Stimulated activated CD4-positive, alpha-beta T cell treated with anti-CD3 and anti-CD28 coated beads, Interleukin-1b, Interleukin-23, amount 100 ng/mL, for 48 hours (primary cell): Measurements from ENCODE around the gene MBLAC1.

Experiments used
- DNase-seq: peaks from one replicate; pipeline ENCODE4 v3.0.0-alpha.2; 2020

MBLAC1 gene

DNA sequence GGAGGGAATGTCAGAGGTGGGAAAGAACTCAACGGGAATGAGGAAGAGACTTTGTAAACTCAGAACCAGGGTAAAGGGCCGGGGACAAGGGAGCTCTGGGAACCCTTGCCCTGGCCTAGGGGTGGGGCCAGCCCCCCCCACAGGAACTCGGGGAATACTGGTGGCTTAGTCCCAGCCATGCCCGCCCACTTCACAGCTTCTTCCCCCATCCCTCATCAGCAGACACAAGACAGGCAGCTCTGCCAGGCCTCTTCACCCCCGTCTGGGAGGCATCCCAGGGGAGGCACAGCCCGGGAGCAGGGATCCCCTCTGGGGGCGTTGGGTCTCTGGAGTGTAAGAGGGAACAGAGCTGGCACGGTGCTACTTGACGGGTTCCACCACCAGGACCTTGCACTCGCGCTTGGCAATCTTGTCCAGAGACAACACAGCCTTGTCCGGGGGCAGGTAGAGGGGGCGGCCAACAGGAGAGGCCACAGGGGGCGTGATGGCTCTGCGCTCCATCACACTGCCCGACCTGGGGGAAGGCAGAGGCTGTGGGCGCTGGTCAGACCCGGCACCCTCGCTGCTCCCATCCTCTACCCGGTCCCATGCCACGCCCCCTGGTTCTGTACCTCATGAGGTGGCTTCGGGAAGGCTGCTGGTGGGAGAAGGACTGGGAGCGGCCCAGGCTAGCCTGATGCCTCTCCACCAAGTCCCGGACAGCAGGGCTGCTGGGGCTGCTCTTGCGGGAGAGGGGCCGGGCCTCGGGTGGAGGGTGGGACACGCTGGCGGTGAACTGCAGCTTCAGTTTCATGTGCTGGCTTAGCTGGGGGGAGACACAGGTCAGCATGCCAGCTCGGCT is 28.1 kb downstream of the MBLAC1 start:
- no peak for DNase-seq

DNA sequence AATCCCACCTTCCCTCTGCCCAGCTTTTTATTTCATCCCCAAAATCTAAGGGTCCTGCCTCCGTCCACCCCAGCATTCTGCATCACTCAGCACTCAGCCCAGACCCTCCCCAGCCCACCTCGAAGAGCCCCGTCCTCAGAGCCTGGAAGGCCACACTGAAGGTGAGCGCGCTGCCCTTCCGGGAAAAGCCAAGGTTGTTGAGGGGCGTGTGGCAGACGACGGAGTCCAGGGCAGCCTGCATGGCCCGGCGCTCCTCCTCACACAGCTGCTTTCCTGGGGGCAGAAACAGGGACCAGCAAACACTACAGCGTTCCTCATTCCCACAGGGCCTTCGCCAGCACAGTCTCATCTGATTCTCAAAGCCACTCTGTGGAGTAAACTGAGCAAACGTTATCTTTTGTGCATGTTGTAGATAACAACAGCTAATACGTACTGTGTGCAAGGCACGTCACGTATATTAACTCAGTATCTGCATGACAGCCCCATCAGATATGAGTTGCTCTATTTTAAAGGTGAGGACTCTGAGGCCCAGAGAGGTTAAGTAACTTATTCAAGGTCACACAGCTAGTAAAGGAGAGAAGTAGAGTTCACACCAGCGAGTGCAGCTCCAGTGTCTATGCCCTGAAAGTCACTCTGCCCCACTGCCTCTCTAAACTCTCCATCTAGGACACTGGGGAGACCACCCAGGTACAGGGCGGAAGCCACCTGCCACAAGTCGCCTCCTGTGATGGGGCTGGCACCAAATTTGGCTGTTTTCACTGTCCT is 29.0 kb downstream of the MBLAC1 start:
- DNase-seq, result no peak

DNA sequence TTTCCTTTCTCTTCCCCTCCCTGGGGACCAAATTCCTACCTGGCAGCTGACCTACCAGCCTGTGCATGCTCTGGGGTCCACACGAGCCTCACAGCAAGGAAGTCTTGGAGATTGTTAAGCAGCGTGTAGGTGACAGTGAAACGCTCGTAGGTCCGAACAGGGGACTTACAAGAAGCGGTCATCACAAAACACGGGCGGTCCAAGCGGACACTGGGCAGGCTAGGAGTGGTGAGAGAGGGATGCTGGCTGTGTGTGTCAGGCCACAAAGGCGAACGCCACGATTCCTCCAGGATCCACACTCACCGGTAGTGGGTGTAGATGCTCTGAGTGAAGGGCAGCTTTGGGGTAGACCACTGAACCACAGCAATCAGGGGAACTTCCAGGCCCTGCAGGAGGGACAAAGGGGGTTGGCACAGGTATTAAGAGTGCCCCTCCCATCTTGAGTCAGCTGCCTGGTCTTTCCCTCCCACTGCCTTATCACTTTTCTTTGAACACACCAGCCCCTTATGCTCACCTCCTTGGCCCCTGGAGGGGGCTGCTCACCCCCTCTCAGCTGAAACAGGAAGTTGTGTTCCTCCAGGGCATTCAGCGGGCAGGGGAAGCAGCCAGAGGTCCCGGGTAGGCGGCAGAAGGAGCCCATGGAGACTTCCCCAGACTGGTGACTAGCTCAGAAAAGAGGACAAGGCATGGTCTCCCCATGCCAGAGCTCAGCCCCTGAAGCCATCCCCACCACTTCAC is 29.7 kb downstream of the MBLAC1 start:
- no peak for DNase-seq

DNA sequence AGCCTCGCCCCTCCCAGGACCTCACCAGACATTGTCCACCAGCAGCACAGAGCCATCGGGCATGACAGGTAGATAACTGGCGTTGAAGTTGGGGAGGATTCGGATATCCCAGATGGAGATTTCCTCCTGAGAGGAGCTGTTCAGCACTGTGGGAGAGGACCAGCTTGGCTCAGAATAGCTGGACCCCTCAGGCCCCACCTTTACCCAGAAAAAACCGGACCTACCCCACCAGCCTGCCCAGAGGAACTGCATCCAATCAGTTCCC is 30.2 kb downstream of the MBLAC1 start:
- DNase-seq, result no peak

DNA sequence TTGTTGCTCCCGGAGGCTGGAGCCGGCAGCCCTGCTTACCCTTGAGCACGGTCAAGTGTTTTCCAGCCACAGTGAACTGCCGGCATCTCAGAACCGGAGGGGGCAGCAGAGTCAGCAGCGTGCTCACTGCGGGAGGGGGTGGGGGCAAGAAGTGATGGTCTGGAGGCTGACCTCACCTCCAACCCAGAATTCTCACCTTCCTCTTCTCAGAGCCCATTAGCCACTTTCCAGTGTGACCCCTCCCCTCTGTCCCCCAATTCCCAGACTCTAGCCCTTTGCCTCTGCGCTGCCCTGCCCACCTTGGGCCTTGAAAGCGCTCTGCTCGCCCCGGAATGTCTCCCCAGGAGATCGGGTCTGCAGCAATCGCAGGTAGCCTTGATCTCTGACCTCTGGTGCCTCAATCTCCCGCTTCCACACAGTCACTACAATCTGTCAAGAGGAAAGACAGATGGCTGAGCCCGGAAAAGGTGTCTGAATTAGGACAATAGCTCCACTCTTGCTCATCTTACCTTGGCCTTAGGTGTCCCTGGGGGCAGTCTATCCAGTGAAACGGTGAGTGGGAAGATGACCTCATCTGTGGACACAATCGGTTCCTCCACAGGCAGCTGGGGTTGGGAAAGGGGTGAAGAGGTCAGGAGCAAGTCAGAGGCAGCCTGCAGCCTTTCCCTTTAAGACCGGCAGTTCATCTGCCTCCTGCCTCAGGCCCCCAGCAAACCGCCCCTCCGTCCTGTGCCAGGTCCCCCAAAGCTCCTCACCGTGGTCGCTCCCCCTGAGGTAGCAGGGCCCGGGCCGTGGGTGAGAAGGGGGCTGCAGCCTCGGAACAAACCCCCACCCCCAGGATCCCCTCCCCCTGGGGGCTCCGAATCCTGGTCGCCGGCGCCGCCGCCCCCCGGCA is 30.8 kb downstream of the MBLAC1 start:
- DNase-seq, result no peak

DNA sequence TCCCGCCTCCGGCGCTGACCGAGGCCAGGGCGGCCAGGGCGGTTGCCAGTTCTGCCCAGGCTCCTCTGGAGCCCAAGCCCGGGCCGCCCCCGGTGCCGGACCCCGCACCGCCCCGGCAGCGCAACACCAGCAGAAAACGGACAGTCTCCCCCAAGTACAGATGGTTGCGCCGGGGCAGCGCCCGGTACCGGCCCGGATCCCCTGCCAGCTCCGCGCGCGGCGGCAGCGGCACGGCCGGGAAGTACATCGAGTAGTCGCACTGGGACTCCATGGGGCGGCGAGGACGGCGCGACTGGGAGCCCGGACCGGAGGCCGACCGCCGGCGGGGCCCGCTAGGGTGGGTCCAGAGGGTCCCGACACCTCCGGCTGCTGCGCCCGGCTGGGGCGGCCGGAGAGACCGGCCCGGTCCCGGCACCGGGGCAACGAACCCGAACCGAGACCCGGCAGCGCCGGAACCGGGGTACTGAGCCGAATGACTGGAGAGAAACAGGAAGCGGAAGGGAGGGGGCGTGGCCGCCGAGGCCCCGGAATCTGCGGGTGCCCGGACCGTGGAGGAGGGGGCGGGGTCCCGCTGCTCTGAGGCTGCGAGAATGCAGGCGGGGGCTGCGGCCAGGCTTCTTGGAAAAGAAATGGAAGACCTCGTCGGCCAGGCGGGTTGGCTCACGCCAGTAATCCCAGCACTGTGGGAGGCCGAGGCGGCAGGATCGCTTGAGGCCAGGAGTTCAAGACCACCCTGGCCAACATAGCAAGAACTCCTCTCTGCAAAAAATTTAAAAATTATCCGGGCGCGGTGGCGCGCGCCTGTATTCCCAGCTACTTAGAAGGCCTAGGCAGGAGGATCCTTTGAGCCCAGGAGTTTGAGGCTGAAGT is 31.7 kb downstream of the MBLAC1 start, which contains the start of gene TRAPPC14:
TSS of gene TRAPPC14 (minus strand) at position 495 of the 870 bp plus-strand sequence. CDS start at position 271, 224 bp downstream.
- peak; percentile 89 for DNase-seq

DNA sequence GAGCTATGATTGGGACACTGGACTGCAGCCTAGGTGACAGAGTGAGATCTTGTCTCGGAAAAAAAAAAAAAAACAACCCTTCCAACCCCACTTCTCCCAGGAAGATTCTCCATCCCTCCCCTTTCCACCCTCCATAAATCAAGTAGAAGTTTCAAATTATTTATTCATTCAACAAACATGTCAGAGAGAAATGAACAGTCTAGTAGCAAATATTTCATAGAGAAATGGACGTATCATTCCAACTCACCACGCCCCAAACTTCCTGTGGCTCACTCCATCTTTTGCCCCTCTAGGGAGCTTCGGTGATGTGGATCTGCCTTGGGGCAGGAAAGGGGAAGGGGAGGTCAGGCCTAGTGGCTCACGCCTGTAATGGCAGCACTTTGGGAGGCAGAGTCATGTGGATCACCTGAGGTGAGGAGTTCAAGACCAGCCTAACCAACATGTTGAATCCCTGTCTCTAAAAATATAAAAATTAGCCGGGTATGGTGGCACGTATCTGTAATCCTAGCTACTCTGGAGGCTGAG is 32.4 kb downstream of the MBLAC1 start:
- no peak for DNase-seq

DNA sequence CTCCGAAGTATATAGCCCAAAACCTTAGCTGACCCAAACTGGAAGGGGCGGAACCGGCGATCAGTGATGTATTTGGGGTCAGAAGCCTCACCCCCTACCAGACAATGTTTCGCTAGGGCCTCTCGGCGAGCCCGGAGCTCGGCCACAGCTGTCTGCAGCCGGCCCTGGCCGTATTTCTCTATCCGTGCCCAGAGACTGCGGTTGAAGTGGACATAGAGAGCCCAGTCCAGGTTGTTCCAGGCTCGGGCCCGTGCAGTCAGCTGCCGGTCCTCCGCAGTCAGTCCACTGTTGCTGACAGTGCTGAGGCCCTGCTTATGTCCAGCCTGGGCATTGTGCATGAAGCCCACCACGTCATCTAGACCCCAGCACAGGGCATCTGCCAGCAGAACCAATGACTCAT is 33.3 kb downstream of the MBLAC1 start:
- DNase-seq, result no peak

DNA sequence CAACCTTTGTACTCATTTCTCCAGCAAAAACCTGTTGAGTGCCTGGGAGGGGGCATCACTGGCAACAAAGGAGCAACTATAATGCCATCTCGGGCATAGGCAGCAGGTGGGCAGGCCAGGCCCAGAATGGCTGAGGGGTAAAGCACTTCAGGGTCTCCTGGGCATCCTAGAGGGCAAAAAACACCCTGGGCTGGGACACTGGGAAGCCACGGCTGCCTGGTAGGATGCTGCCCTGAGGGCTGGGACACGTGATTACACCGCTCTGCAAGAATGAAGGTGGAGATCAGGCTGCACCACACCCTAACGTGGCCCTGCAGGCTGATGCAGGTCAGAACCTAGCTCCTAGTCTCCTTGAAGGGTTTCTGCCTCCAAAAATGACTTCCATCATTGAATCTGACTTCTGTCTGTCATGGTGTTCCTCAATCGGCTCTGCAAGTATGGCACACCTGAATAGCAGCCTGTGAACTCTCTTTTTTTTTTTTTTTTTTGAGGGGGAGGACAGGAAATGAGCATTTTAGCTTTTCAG is 36.3 kb downstream of the MBLAC1 start:
- no peak for DNase-seq

DNA sequence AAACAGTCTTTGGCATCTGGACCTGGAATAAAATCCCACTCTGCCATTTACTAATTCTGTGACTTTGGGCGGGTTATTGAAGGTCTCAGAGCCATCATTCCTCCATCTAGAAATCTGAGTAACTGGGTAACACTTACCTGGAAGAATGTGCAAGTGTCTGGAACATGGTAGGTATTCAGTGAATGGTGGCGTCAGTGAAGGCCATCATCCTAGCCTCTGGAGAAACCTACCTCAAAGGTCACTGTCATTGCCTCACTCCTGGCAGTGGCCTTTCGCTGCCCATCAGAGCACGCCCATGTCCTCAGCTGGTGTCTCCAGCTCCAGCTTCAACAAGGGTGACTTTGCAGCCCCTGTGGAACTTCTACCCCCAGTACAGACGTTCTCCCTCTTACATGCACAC is 37.1 kb downstream of the MBLAC1 start:
- no peak for DNase-seq

DNA sequence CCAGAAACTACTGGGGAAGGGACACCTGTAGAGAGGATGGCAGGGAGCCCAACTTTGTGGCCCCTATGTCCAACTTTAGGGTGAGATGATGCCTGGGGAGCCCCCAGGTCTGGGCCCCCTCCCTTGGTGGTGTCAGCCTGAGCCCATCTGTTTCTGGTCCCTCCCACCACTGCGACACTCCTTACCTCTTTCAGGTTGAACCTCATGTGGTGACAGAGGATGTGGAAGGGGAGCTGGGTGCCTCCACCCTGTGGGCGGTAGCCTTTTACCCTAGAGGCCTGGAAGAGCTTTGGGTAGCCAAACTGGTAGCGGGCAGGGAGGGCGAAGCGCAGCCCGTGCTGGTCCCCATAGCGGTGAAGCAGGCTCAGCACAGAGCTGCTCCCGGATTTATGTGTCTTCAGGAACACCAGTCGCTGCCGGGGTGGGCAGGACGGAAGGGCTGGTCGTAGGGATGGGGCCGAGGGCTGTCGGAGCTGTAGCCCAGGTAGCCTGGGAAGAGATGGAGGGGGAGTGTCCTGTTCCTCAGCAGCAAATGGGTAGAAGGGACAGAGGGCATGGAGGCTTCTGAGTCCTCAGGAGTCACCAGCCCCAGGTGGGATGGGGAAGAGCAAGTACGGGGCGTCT is 39.7 kb downstream of the MBLAC1 start:
- peak; percentile 50 for DNase-seq

DNA sequence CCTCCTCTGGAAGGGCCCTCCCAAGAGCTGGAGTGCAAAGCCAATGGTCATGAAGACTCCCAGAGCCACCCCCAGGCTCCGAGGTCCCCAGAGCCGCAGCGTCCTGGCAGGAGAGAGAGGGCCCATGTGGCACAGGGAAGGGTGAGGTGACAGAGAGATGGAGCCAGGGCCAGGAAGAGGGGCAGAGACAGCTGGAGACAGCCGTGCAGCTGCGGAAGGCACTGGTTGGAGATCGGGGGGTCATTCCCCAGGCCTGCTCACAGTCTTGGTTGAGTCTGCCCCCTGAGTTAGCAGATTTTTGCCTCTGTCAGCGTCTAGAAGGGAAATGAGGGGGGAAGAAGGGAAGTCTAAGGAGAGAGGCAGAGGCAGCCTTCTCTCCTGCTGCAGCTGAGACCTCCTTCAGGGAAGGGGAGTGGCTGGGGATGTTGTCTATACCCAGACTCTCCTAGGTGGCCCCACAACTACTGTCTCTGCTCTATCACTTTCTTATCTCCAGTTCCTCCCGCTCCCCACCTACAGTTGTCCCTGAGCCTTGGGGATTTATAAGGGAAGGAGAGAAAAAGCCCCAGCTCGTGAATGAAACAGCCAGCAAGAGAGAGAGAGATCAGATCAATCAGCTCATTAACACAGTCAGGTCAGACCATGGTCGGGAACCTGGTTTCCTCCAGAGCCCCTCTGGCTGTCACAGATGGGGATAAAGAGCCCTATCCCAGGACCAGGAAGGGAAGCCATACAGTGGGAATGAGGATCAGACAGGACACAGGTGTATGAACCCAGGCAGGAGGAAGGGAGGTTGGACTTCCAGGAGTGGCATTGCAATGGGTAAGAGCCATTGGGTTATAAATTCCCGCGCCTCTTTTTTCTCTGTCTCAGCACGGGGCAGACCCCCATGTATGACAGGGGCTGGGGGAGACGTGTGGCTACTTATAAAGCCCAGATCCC is 40.5 kb downstream of the MBLAC1 start:
- no peak for DNase-seq

DNA sequence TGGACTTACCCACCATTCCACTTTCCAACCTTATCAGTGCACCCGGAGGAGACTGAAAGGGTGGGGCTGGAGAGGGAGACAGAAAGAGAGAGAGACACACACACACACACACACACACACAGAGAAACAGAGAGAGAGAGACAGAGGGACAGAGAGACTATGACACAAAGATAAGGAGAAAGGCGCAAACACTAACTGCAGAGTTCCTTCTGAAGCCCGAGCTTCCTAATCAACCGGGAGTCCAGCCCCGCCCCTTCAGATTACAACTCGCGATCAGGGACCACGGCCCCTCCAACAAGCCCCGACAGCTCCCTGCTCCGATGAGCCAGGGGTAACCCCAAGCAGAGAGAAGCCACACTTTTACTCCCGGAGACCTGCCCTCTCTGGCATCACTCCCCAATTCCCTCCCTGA is 41.2 kb downstream of the MBLAC1 start:
- DNase-seq, result no peak

DNA sequence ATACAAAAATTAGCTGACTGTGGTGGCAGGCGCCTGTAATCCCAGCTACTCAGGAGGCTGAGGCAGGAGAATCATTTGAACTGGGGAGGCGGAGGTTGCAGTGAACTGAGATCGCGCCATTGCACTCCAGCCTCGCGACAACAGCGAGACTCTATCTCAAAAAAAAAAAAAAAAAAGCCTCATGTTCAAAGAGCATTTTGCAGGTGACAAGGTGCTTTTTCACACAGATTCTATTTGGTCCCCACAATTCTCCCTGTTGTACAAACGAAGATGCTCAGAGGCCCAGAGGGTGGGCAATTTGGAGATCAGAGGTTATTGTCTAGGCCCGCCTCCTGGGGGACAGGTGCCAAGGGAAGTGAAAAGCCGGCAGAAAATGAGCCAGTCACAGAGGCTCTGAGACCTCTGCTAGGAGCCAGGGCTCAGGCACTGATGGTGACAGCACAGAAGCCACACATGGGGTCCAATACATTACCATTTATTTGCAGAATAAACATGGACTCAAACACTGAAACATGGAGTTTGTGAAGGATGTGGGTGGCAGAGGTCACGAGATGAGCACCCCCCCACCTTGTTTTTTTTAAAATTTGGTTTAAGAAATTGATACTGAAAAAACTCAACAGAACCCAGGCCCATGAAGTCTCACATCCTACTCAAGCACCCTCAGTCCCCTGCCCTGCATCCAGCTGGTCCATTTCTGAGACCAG is 42.5 kb downstream of the MBLAC1 start:
- DNase-seq, result no peak

DNA sequence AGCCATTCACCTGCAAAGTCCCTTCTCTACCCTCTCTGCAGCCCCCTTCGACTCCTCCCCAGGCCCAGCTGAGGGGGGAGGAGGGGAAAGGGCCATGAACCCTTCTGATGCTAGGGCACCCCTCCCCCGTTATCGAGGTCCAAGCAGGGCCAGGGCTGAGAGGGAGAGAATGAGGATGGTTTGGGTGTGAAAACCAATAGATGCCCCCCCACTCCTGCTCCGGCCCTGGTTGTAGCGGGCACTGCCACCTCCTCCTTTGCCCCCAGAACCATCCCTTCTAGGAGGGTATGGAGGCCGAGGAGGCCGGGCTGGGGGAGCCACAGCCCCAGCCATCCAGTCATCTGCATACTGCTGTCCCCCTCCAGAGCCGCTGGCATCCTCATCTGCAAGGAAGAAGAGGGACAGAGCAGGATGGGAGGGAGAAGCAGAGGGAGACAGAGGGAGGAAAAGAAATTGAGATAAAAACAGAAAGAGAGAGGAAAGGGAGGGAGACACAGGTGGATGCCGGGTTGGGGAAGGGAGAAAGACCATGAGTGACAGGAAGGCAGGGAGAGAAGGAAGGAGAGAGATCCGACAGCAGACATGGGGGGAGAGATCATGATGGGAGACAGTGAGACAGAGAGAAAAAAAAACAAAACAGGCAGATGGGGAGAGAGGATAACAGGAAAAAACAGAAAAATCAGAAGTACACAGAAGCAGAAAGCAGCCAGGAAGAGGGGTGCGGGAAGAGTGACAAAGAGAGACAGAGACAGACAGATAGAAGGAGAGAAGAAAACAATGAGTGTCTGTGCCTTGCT is 43.5 kb downstream of the MBLAC1 start:
- DNase-seq, result no peak

DNA sequence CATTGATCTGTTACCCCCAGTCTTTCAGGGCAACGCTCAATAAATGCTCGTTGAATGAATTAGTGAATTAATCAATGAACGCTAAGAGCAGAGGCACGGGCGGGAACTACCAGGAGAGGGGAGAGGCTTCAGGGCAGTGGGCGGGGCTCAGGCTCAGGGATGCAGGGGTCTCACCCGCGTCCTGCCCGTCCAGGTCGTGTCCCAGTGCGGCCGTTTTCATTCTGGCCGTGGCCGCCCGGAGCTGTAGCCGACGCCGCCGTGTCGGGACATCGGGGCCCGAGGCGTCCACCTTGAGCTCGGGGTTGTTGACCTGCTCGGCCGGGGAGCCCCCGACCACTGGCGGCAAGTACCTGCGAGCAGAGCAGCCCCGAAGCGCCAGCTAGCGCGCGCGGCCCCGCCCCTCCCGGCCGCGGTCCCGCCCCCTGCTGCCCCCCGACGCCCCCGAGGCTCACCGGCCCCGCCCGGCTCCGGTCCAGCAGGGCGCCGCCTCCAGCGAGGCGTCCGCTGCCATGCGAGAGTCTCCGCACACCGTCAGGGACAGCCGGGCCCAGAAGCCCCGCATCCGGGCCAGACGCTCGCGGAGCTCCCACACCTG is 44.4 kb downstream of the MBLAC1 start:
- no peak for DNase-seq

DNA sequence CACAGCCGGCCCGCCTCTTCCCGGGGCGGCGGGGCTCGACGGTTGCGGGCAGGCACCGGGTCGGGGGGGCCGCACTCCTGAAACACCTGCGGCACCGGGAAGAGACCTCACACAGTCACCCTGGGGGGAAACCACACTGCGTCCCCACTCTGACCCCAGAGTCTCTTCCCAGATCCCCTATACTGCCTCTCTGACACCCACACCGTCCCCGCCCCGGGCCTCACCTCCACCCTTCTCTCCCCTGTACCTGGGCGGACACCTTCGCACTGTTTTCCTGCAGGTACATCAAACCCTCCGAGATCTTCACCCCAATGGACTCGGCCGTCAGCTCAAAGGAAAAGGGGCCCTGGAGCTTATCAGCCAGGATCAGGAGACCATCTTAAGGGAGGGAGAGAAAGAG is 45.1 kb downstream of the MBLAC1 start:
- DNase-seq, result no peak
